ENCODE measurements around the gene AUH.

AUH gene

GRCh38 chr9:91243029-91243428, 118.7 kb downstream of the AUH start:
- no peak for DNase-seq

- no peak for DNase-seq
Observed at GRCh38 chr9:91241909-91242308, 119.8 kb downstream of the AUH start.

- no peak for DNase-seq
Observed at GRCh38 chr9:91240596-91241165, 121.0 kb downstream of the AUH start.

GRCh38 chr9:91239367-91240111, 122.2 kb downstream of the AUH start:
- DNase-seq = no peak

- no peak for DNase-seq
Observed at GRCh38 chr9:91234523-91234922, 127.2 kb downstream of the AUH start.

GRCh38 chr9:91231619-91232018, 130.1 kb downstream of the AUH start:
- no peak for DNase-seq

GRCh38 chr9:91223000-91223399, 138.7 kb downstream of the AUH start:
- no peak for DNase-seq

- DNase-seq = no peak
Observed at GRCh38 chr9:91222457-91222856, 139.3 kb downstream of the AUH start.

- no peak for DNase-seq
Observed at GRCh38 chr9:91221332-91221731, 140.4 kb downstream of the AUH start.

- DNase-seq = no peak
Observed at GRCh38 chr9:91220491-91221135, 141.1 kb downstream of the AUH start.

GRCh38 chr9:91220021-91220420, 141.7 kb downstream of the AUH start:
- no peak for DNase-seq

- no peak for DNase-seq
Observed at GRCh38 chr9:91219557-91219956, 142.2 kb downstream of the AUH start.

- no peak for DNase-seq
Observed at GRCh38 chr9:91217388-91217787, 144.3 kb downstream of the AUH start.

GRCh38 chr9:91214867-91215266, 146.9 kb downstream of the AUH start:
- no peak for DNase-seq

- DNase-seq = peak; percentile 12
Observed at GRCh38 chr9:91214086-91214485, 147.6 kb downstream of the AUH start.

GRCh38 chr9:91212596-91213243, 149.0 kb downstream of the AUH start:
- no peak for DNase-seq

GRCh38 chr9:91211919-91212318, 149.8 kb downstream of the AUH start:
- DNase-seq = no peak

- DNase-seq = no peak
Observed at GRCh38 chr9:91211414-91211813, 150.3 kb downstream of the AUH start.

GRCh38 chr9:91210318-91210717, 151.4 kb downstream of the AUH start:
- no peak for DNase-seq

- no peak for DNase-seq
Observed at GRCh38 chr9:91208837-91209236, 152.9 kb downstream of the AUH start.

- no peak for DNase-seq
Observed at GRCh38 chr9:91208419-91208745, 153.3 kb downstream of the AUH start.

GRCh38 chr9:91207729-91208418, 153.8 kb downstream of the AUH start:
- DNase-seq = peak; percentile 13

- no peak for DNase-seq
Observed at GRCh38 chr9:91207397-91207728, 154.4 kb downstream of the AUH start.

GRCh38 chr9:91206806-91207205, 154.9 kb downstream of the AUH start:
- no peak for DNase-seq

All from NCI-H226 (cell line).